ENCODE results near the gene EFCAB14. TPM values are rescaled to one million over a fixed set of nuclear protein-coding genes. Genes with fewer than 3 reads are reported as not detected.
A peak's percentile ranks its signal among the peaks of the same experiment; 100 is the strongest.

EFCAB14 gene
- total RNA-seq, 1 donor from 2014 or later: 67.3 TPM

- H3K27ac ChIP-seq: no peak overlapping the region
- intact Hi-C loops (cut with DNase I): no loop called here
- H3K9me3 ChIP-seq: no peaks in the 10 kb centered on the region
- DNase-seq (ENCODE audit: extremely low spot score in 2 of 2): no peak
- no peak overlapping the region for H3K4me3 ChIP-seq
- no peak for TF ChIP-seq POLR2A (IDR thresholded peaks at IDR 0.05)
- TF ChIP-seq CTCF (IDR thresholded peaks at IDR 0.05): no peak
- TF ChIP-seq POLR2AphosphoS5 (IDR thresholded peaks at IDR 0.05; ENCODE audit: insufficient read depth in 1 of 2, low read depth in 1 of 2): no peak
- peaks cover 0 to 52% of the 10 kb centered on the region in 2 donors for H3K36me3 ChIP-seq
- no peaks in the 10 kb centered on the region for H3K27me3 ChIP-seq
- H3K4me1 ChIP-seq: peaks cover 40% of the 10 kb centered on the region
Observed at GRCh38 chr1:46690931-46691421, 27.9 kb downstream of the EFCAB14 start.

DNA sequence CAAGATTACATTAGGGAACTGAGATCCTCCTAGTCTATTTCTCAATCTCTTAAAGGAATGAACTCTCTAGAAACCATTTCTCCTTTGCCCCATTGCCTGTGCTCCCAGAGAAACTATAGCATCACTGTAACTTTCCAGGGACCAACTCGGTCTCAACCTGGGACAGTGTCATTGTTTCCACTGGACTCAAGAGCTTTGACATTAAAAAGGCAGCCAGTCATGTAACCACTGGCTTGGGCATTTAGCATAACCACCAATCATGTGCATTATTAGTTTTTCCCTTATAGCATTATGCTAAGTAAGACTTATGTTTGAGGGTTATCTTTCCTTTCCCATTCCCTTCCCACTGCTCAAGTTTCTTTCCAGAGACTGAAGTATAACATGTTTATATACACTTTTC, 29.0 kb downstream of the EFCAB14 start:
- intact Hi-C loops (cut with DNase I): no loop called here
- Histone ChIP-seq H3K27ac (no peak overlapping the region), H3K4me1 (peaks cover 40% of the 10 kb centered on the region)

DNA sequence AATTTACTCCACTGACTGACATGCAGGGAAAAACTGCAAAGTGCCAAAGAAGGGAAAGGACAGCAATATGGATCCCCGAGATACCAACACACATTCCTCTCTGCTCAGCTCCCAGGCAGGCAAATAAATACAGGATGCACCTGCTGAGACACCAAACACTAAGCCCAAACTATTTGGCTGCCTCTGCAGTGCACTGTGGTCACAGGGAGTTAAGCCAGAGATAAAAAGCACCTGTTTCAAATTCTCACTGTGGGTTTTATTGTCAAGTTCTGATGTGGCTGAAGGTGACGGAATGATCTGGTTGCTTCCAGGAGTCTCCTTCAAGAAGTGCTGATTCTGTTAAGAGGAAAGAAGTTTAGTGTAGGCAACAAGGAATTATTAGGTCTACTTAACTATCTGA, 29.6 kb downstream of the EFCAB14 start:
- H3K27ac ChIP-seq: no peak overlapping the region
- no peak for DNase-seq (ENCODE audit: extremely low spot score in 2 of 2)
- no peak overlapping the region for H3K4me3 ChIP-seq
- H3K4me1 ChIP-seq: peaks cover 40% of the 10 kb centered on the region
- peaks cover 0 to 57% of the 10 kb centered on the region in 2 donors for H3K36me3 ChIP-seq
- intact Hi-C loops (cut with DNase I): no loop called here
- no peaks in the 10 kb centered on the region for H3K9me3 ChIP-seq
- TF ChIP-seq POLR2AphosphoS5 (IDR thresholded peaks at IDR 0.05; ENCODE audit: insufficient read depth in 1 of 2, low read depth in 1 of 2) (no peak), POLR2A (IDR thresholded peaks at IDR 0.05) (no peak), CTCF (IDR thresholded peaks at IDR 0.05) (no peak)
- H3K27me3 ChIP-seq: no peaks in the 10 kb centered on the region

More for the DNA sequence above, 29.0 kb downstream of the EFCAB14 start:
- H3K36me3 ChIP-seq: peaks cover 0 to 52% of the 10 kb centered on the region in 2 donors
- TF ChIP-seq CTCF (IDR thresholded peaks at IDR 0.05): no peak
- no peak for TF ChIP-seq POLR2AphosphoS5 (IDR thresholded peaks at IDR 0.05; ENCODE audit: insufficient read depth in 1 of 2, low read depth in 1 of 2)
- DNase-seq (ENCODE audit: extremely low spot score in 2 of 2): no peak
- H3K4me3 ChIP-seq: no peak overlapping the region
- no peaks in the 10 kb centered on the region for H3K27me3 ChIP-seq
- H3K9me3 ChIP-seq: no peaks in the 10 kb centered on the region

GRCh38 chr1:46687921-46688509, 30.9 kb downstream of the EFCAB14 start:
- intact Hi-C loops (cut with DNase I): no loop called here
- TF ChIP-seq POLR2A (IDR thresholded peaks at IDR 0.05) (no peak), CTCF (IDR thresholded peaks at IDR 0.05) (no peak), POLR2AphosphoS5 (IDR thresholded peaks at IDR 0.05; ENCODE audit: insufficient read depth in 1 of 2, low read depth in 1 of 2) (no peak)
- Histone ChIP-seq H3K4me3 (no peak overlapping the region), H3K4me1 (peaks cover 33% of the 10 kb centered on the region), H3K27ac (no peak overlapping the region), H3K36me3 (peaks cover 0 to 71% of the 10 kb centered on the region in 2 donors), H3K27me3 (no peaks in the 10 kb centered on the region), H3K9me3 (no peaks in the 10 kb centered on the region)
- no peak for DNase-seq (ENCODE audit: extremely low spot score in 2 of 2)

GRCh38 chr1:46687093-46687659, 31.7 kb downstream of the EFCAB14 start:
- no peaks in the 10 kb centered on the region for H3K9me3 ChIP-seq
- H3K36me3 ChIP-seq: peaks cover 0 to 79% of the 10 kb centered on the region in 2 donors
- TF ChIP-seq POLR2AphosphoS5 (IDR thresholded peaks at IDR 0.05; ENCODE audit: insufficient read depth in 1 of 2, low read depth in 1 of 2) (peak in 1 of 2 donors; percentile 66), POLR2A (IDR thresholded peaks at IDR 0.05) (no peak)
- peaks cover 25% of the 10 kb centered on the region for H3K4me1 ChIP-seq
- H3K4me3 ChIP-seq: no peak overlapping the region
- no peak for DNase-seq (ENCODE audit: extremely low spot score in 2 of 2)
- no peak overlapping the region for H3K27ac ChIP-seq
- no peaks in the 10 kb centered on the region for H3K27me3 ChIP-seq
- intact Hi-C loops (cut with DNase I): no loop called here
